Fibroblast of the aortic adventitia (primary cell): Measurements from ENCODE around the gene GINS2. TPM values are rescaled to one million over a fixed set of nuclear protein-coding genes. Genes with fewer than 3 reads are reported as not detected.

ENCODE experiments used
- DNase-seq: peaks from one replicate; pipeline ENCODE4 v3.0.0-alpha.2; 2010; ENCODE audit warnings: low read depth
- H3K4me3 ChIP-seq: 2 replicates; pipeline ENCODE4 v1.5.1; 2011; ENCODE audit warnings: low read depth, mild to moderate bottlenecking, control low read depth, low read length, moderate library complexity
- CTCF ChIP-seq: IDR thresholded peaks from 2 replicates; pipeline ENCODE4 v1.5.1; 2011; ENCODE audit warnings: mild to moderate bottlenecking, low read length, control low read depth, inconsistent platforms; ENCODE audit not compliant: insufficient read depth
- total RNA-seq: library from RNA; depleted of rRNA; stranded (reverse); fragments of >200 nt; gene quantifications from 2 replicates; pipeline ENCODE4 v1.2.3, GENCODE V29; 2012; ENCODE audit warnings: low replicate concordance

Gene GINS2
- total RNA-seq, 1 donor, result 19.1 TPM

DNA sequence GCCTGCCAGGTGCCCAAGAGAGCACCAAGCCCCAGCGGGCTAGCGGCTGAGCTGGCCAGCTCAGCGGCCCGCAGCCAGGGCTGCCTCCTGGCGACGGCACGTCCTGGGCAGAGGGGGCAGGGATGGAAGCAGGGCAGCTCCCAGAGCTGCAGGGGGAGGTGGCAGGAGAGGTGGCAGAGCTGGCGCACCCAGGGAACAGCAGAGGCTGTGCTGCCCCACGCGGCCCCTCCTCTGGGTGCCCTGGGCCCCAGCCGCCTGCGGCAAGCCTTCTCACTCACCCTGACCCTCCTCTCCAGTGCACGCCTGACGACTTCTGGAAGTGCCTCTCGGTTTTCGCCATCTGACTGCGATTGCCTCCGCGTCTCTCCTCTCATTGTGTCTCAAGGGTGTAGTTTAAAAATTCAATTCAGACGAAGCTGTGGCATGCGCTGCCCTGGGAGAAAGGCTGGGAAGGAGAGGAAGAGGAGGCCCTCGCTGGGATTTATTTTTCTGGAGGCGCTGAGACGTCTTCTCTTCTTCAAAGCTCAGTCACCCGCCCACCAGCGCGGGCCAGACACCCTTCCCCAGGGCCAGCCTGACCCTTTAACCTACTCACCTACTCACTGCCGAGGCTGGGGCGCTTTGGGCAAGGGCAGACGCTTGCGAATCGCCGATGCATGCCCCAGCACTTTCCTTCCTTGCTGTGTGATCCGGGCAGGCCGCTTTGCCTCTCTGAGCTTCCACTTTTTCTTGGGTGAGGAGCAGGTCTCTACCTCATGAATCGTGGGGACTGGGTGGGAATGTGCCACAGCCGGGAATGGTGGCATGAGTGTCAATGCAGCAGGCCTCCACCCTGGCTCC is 50.7 kb downstream of the GINS2 start:
- H3K4me3 ChIP-seq, result no peak overlapping the region
- no peak for DNase-seq
- no peak for TF ChIP-seq CTCF

GRCh38 chr16:85637061-85637807 is 51.5 kb downstream of the GINS2 start:
- no peak overlapping the region for H3K4me3 ChIP-seq
- no peak for DNase-seq

GRCh38 chr16:85636234-85636812 is 52.4 kb downstream of the GINS2 start:
- no peak for TF ChIP-seq CTCF

More at GRCh38 chr16:85637061-85637807, 51.5 kb downstream of the GINS2 start:
- no peak for TF ChIP-seq CTCF

DNA sequence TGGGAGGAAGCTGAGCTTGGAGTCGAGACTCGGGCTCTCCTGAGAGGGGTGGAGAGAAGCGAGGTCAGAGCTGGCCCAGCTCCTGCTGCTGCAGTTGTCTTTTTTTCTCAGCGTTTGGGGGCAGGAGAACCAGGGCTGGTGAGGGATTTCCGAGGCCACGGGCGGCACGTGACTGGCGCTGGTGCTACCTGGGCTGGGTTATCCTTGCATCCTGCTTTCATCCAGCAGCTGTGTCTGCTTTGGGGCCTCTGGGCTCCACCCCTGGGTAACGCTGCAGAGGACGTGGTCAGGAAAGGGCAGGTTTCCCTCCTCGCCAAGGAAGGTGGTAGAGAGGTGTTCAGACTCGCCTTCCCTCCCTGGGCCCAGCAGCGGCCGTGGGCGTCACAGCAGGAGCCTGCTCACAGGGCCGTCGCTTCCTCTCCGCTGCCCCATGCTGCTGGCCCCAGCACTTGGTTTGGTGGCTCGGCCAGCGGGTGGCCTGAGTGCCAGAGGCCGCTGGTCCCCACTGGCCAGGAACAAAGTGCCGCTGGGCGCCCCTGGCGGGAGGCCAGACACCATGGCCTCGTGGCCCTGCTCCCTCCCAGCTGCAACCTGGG is 53.1 kb downstream of the GINS2 start:
- H3K4me3 ChIP-seq, result no peak overlapping the region
- TF ChIP-seq CTCF, result no peak
- DNase-seq, result no peak

More at GRCh38 chr16:85636234-85636812, 52.4 kb downstream of the GINS2 start:
- H3K4me3 ChIP-seq, result no peak overlapping the region
- no peak for DNase-seq

GRCh38 chr16:85634747-85635544 is 53.8 kb downstream of the GINS2 start:
- DNase-seq, result no peak
- H3K4me3 ChIP-seq, result no peak overlapping the region
- TF ChIP-seq CTCF, result no peak

GRCh38 chr16:85633888-85634287 is 54.9 kb downstream of the GINS2 start:
- TF ChIP-seq CTCF, result no peak
- no peak overlapping the region for H3K4me3 ChIP-seq
- DNase-seq, result no peak
